Coronary artery (tissue), 2 donors: ENCODE data around the gene PSRC1.

Source experiments
- DNase-seq: peaks from one replicate; pipeline ENCODE4 v3.0.0-alpha.2; 2017; ENCODE audit warnings: low spot score
- H3K27ac ChIP-seq, 2 donors: fragments of 200-600 bp; sonication (generic); one replicate each; pipeline ENCODE4 v1.5.1; 2016 to 2019
- H3K4me3 ChIP-seq: fragments of 200-600 bp; sonication (generic); 2 replicates; pipeline ENCODE4 v1.5.1; 2016; ENCODE audit warnings: mild to moderate bottlenecking, moderate library complexity
- TF ChIP-seq, protein P1 (sequence below): fragments of 200-600 bp; sonication (generic); IDR thresholded peaks from one replicate; pipeline ENCODE4 v1.5.1; 2019; ENCODE audit warnings: antibody characterized with exemption

PSRC1 gene

DNA sequence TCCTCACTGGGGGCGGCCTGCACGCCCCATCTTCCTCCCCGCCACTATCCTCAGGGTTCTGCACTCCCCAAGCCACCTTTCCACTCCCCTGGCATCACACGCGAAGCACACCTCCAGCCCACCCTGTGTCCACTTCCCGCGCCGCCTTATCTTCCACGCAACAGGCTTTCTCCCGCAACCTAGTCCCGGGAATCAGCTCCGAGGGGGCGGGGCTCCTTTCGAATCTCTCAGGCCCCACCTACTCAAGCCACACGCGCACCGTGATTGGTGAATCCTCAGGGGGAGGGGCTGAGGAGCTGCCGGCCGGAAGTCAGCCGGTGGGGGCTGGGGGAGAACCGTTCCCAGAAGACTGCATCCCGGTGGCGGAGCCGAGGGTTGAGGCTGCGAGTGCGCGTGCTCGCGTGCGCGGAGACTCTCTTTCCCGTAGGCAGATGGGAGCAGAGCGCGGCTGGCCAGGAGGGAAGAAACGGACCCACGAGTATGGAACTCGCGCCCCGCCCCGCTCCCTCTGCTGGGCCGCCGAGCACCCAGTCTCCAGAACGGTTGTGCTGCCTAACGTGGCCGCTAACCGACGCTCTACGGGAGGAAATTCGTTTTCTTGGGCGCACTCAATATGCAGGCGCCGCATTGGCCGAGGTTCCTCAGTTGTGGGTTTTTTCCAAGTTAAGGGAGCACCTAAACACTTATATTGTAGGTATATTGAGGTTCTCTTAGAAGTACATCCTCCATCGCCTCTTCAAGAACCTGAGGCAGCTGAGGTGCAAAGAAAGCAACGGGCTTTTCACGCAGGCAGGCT lies at the start of gene PSRC1:
Gene PSRC1, minus strand, starts transcription at position 194 of the 796 bp plus-strand sequence.
- peak; percentile 97 for DNase-seq

DNA sequence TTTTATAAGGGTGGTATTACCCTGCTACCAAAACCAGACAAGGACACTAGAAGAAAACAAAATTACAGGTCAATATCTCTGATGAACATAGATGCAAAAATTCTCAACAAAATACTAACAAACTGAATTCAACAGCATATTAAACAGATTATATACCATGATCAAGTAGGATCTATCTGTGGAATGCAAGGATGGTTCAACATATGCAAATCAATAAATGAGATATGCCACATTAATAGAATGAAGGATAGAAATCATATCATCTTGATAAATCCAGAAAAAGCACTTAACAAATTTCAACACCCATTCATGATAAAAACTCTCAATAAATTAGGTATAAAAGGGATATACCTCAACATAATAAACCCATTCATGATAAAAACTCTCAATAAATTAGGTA lies 48.2 kb upstream of the PSRC1 start:
- Histone ChIP-seq H3K27ac (no peak overlapping the region), H3K4me3 (no peak overlapping the region)
- TF ChIP-seq, protein P1, sequence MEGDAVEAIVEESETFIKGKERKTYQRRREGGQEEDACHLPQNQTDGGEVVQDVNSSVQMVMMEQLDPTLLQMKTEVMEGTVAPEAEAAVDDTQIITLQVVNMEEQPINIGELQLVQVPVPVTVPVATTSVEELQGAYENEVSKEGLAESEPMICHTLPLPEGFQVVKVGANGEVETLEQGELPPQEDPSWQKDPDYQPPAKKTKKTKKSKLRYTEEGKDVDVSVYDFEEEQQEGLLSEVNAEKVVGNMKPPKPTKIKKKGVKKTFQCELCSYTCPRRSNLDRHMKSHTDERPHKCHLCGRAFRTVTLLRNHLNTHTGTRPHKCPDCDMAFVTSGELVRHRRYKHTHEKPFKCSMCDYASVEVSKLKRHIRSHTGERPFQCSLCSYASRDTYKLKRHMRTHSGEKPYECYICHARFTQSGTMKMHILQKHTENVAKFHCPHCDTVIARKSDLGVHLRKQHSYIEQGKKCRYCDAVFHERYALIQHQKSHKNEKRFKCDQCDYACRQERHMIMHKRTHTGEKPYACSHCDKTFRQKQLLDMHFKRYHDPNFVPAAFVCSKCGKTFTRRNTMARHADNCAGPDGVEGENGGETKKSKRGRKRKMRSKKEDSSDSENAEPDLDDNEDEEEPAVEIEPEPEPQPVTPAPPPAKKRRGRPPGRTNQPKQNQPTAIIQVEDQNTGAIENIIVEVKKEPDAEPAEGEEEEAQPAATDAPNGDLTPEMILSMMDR = no peak
- no peak for DNase-seq

More for the DNA sequence above, at the start of gene PSRC1:
- peak within 1 kb of the TSS; percentile 78 to 89 for H3K27ac ChIP-seq
- TF ChIP-seq, protein P1 = peak; percentile 45
- peak within 1 kb of the TSS; percentile 75 for H3K4me3 ChIP-seq

GRCh38 chr1:109327285-109327684 lies 44.3 kb upstream of the PSRC1 start:
- TF ChIP-seq, protein P1 = no peak
- no peak overlapping the region for H3K4me3 ChIP-seq
- no peak overlapping the region for H3K27ac ChIP-seq
- DNase-seq = no peak

DNA sequence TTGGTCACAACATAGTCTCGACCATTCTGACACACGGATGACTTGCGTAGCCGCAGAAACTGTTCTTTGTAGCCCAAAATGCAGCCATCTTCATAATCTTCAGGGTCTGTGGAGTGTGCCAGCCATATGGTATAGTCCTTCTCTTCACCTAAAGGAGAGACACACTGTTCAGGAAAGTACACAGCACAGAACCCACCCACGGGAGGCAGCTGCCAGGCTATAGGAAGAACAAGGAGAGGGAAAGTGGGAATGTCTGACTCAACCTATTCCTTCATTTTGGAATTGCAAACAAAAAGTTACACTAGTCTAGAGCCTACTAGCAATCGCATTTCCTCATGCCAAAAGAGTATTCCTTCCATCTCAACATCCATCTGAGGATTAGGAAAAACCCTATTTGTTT lies 40.0 kb upstream of the PSRC1 start:
- H3K4me3 ChIP-seq = no peak overlapping the region
- DNase-seq = no peak
- H3K27ac ChIP-seq = no peak overlapping the region
- TF ChIP-seq, protein P1 = no peak

- DNase-seq = no peak
- TF ChIP-seq, protein P1 = no peak
- no peak overlapping the region for H3K27ac ChIP-seq
- H3K4me3 ChIP-seq = no peak overlapping the region
These were observed 36.2 kb upstream of the PSRC1 start for GRCh38 chr1:109319114-109319513.

- TF ChIP-seq, protein P1 = no peak
- no peak for DNase-seq
- Histone ChIP-seq H3K27ac (no peak overlapping the region), H3K4me3 (no peak overlapping the region)
These were observed 33.6 kb upstream of the PSRC1 start for GRCh38 chr1:109316506-109316905.

DNA sequence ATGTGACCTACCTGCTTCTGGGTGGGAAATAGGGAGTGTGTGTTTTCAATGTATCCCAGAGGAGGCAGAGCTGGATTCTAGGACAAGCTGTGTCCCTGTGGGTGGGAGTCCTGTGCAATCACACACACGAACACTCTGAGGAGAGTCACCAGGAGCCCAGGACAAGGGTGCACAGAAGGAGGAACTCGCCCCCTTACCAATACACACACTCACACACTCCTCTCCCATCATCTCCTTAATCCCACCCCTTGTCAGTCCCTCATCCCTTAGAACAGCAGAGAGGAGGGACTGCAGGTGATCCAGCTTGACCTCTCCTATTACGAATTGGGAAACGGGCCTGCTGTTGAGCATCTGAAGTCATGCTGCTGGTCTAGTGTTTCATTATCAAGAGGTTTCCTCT lies 32.3 kb upstream of the PSRC1 start:
- TF ChIP-seq, protein P1 = no peak
- Histone ChIP-seq H3K4me3 (no peak overlapping the region), H3K27ac (no peak overlapping the region)
- no peak for DNase-seq
